GM12878 (cell line): Measurements from ENCODE around the gene EXOC7.

ENCODE experiments used
- CTCF ChIP-seq, 3 experiments: IDR thresholded peaks in 2 of 3; conservative IDR thresholded peaks in 1 of 3; 2 replicates each; pipeline ENCODE4 v1.5.1; 2011; ENCODE audit warnings: low read depth in 3 of 3, low read length in 3 of 3, mild to moderate bottlenecking in 3 of 3, control low read depth in 2 of 3, moderate library complexity in 2 of 3, inconsistent platforms in 1 of 3, mixed read lengths in 1 of 3; ENCODE audit not compliant: control insufficient read depth in 2 of 3, insufficient read depth in 1 of 3; ENCODE audit errors: extremely low read depth in 1 of 3
- EZH2 ChIP-seq: IDR thresholded peaks from 2 replicates; pipeline ENCODE4 v1.6.1; 2012; ENCODE audit warnings: low read depth, mild to moderate bottlenecking, control low read depth, inconsistent platforms, low read length, borderline replicate concordance; ENCODE audit not compliant: control insufficient read depth
- PKNOX1 ChIP-seq: fragments of 450-650 bp; IDR thresholded peaks from 2 replicates; pipeline ENCODE4 v1.6.1; 2016; ENCODE audit warnings: mild to moderate bottlenecking
- SIX5 ChIP-seq: IDR thresholded peaks from 2 replicates; pipeline ENCODE4 v1.6.1; 2011; ENCODE audit warnings: mild to moderate bottlenecking, low read depth, low read length, moderate library complexity; ENCODE audit not compliant: severe bottlenecking
- SP1 ChIP-seq: IDR thresholded peaks from one replicate; pipeline ENCODE4 v1.6.1; 2011; ENCODE audit warnings: low read depth, low read length
- SRF ChIP-seq, 2 experiments: IDR thresholded peaks; 2 replicates each; pipeline ENCODE4 v1.6.1; 2011; ENCODE audit warnings: low read depth in 2 of 2, low read length in 2 of 2, mild to moderate bottlenecking in 1 of 2, moderate library complexity in 1 of 2

- TF ChIP-seq CTCF (IDR thresholded peaks at IDR 0.05 in 2 of 3, conservative IDR thresholded peaks at IDR 0.05 in 1 of 3; ENCODE audit: control insufficient read depth in 2 of 3, extremely low read depth in 1 of 3, insufficient read depth in 1 of 3, low read depth in 3 of 3, low read length in 3 of 3) (no peak), PKNOX1 (no peak), SRF (IDR thresholded peaks at IDR 0.05; ENCODE audit: low read depth in 2 of 2, low read length in 2 of 2) (no peak), SIX5 (no peak), SP1 (no peak), EZH2 (no peak)
Measured at GRCh38 chr17:76080768-76081287, 22.8 kb downstream of the EXOC7 start.
